ENCODE results near the gene GPR160. TPM values are rescaled to one million over a fixed set of nuclear protein-coding genes. Genes with fewer than 3 reads are reported as not detected.
A peak's percentile ranks its signal among the peaks of the same experiment; 100 is the strongest.

Gene GPR160
- total and polyA plus RNA-seq, 2 of the 13 experiments (the other 11 are each of a cell fraction or from before 2014, with no cell fraction given) = 12.1 to 23.2 TPM

- TF ChIP-seq, protein P1, sequence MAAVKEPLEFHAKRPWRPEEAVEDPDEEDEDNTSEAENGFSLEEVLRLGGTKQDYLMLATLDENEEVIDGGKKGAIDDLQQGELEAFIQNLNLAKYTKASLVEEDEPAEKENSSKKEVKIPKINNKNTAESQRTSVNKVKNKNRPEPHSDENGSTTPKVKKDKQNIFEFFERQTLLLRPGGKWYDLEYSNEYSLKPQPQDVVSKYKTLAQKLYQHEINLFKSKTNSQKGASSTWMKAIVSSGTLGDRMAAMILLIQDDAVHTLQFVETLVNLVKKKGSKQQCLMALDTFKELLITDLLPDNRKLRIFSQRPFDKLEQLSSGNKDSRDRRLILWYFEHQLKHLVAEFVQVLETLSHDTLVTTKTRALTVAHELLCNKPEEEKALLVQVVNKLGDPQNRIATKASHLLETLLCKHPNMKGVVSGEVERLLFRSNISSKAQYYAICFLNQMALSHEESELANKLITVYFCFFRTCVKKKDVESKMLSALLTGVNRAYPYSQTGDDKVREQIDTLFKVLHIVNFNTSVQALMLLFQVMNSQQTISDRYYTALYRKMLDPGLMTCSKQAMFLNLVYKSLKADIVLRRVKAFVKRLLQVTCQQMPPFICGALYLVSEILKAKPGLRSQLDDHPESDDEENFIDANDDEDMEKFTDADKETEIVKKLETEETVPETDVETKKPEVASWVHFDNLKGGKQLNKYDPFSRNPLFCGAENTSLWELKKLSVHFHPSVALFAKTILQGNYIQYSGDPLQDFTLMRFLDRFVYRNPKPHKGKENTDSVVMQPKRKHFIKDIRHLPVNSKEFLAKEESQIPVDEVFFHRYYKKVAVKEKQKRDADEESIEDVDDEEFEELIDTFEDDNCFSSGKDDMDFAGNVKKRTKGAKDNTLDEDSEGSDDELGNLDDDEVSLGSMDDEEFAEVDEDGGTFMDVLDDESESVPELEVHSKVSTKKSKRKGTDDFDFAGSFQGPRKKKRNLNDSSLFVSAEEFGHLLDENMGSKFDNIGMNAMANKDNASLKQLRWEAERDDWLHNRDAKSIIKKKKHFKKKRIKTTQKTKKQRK (IDR thresholded peaks at IDR 0.05; ENCODE audit: low read length) = no peak
- TF ChIP-seq RBM39 (IDR thresholded peaks at IDR 0.05; ENCODE audit: low read depth, low read length, poor library complexity, severe bottlenecking) (no peak), MBD4 (IDR thresholded peaks at IDR 0.05; ENCODE audit: borderline replicate concordance, low read length) (no peak), SOX13 (IDR thresholded peaks at IDR 0.05) (no peak), SOX13 (CRISPR knock-in tag; conservative IDR thresholded peaks at IDR 0.05 in 1 of 2, IDR thresholded peaks at IDR 0.05 in 1 of 2) (peak in 1 of 2 experiments; percentile 39; a peak in 1 of 4 replicates), RXRB (CRISPR knock-in tag; IDR thresholded peaks at IDR 0.05; ENCODE audit: borderline replicate concordance) (no peak), GATAD2A (CRISPR knock-in tag; IDR thresholded peaks at IDR 0.05) (peak; percentile 66), RARA (CRISPR knock-in tag; IDR thresholded peaks at IDR 0.05) (0 out of 2 replicates have a peak, but pooled peaks have one; percentile 7), FIP1L1 (IDR thresholded peaks at IDR 0.05; ENCODE audit: borderline replicate concordance, insufficient read depth, low read depth, low read length) (no peak), ZNF260 (CRISPR knock-in tag; IDR thresholded peaks at IDR 0.05; ENCODE audit: borderline replicate concordance, low read depth) (no peak), IKZF1 (IDR thresholded peaks at IDR 0.05) (no peak), FOSL1 (CRISPR knock-in tag; IDR thresholded peaks at IDR 0.05; ENCODE audit: borderline replicate concordance) (no peak), FOXK1 (CRISPR knock-in tag; IDR thresholded peaks at IDR 0.05; ENCODE audit: borderline replicate concordance, low read depth) (no peak), ZNF264 (CRISPR knock-in tag; IDR thresholded peaks at IDR 0.05) (peak; percentile 58; the same call in 1 of the 2 replicates), GFI1 (CRISPR knock-in tag; IDR thresholded peaks at IDR 0.05; ENCODE audit: borderline replicate concordance) (peak; percentile 84), ZNF367 (CRISPR knock-in tag; IDR thresholded peaks at IDR 0.05; ENCODE audit: borderline replicate concordance) (no peak), ZNF7 (CRISPR knock-in tag; IDR thresholded peaks at IDR 0.05) (no peak), HCFC1 (IDR thresholded peaks at IDR 0.05; ENCODE audit: low read depth, low read length) (no peak), ZNF3 (CRISPR knock-in tag; IDR thresholded peaks at IDR 0.05) (no peak), ZNF530 (CRISPR knock-in tag; IDR thresholded peaks at IDR 0.05; ENCODE audit: low read depth) (no peak)
- TF ChIP-seq, protein P2, sequence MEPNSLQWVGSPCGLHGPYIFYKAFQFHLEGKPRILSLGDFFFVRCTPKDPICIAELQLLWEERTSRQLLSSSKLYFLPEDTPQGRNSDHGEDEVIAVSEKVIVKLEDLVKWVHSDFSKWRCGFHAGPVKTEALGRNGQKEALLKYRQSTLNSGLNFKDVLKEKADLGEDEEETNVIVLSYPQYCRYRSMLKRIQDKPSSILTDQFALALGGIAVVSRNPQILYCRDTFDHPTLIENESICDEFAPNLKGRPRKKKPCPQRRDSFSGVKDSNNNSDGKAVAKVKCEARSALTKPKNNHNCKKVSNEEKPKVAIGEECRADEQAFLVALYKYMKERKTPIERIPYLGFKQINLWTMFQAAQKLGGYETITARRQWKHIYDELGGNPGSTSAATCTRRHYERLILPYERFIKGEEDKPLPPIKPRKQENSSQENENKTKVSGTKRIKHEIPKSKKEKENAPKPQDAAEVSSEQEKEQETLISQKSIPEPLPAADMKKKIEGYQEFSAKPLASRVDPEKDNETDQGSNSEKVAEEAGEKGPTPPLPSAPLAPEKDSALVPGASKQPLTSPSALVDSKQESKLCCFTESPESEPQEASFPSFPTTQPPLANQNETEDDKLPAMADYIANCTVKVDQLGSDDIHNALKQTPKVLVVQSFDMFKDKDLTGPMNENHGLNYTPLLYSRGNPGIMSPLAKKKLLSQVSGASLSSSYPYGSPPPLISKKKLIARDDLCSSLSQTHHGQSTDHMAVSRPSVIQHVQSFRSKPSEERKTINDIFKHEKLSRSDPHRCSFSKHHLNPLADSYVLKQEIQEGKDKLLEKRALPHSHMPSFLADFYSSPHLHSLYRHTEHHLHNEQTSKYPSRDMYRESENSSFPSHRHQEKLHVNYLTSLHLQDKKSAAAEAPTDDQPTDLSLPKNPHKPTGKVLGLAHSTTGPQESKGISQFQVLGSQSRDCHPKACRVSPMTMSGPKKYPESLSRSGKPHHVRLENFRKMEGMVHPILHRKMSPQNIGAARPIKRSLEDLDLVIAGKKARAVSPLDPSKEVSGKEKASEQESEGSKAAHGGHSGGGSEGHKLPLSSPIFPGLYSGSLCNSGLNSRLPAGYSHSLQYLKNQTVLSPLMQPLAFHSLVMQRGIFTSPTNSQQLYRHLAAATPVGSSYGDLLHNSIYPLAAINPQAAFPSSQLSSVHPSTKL (CRISPR knock-in tag; IDR thresholded peaks at IDR 0.05) = peak; percentile 50; the same call in 1 of the 2 replicates
- TF ChIP-seq, protein P3, sequence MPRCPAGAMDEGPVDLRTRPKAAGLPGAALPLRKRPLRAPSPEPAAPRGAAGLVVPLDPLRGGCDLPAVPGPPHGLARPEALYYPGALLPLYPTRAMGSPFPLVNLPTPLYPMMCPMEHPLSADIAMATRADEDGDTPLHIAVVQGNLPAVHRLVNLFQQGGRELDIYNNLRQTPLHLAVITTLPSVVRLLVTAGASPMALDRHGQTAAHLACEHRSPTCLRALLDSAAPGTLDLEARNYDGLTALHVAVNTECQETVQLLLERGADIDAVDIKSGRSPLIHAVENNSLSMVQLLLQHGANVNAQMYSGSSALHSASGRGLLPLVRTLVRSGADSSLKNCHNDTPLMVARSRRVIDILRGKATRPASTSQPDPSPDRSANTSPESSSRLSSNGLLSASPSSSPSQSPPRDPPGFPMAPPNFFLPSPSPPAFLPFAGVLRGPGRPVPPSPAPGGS (CRISPR knock-in tag; IDR thresholded peaks at IDR 0.05) = no peak
These were observed 14.6 kb upstream of the GPR160 start (continued) for GRCh38 chr3:170023165-170023564.
